ENCODE data around the gene GRPR.
"Not testable (repeated sequence)": the region's sequence is repeated elsewhere in the genome, so short reads cannot be mapped to it uniquely, and the experiment has no call there.

Gene GRPR

DNA sequence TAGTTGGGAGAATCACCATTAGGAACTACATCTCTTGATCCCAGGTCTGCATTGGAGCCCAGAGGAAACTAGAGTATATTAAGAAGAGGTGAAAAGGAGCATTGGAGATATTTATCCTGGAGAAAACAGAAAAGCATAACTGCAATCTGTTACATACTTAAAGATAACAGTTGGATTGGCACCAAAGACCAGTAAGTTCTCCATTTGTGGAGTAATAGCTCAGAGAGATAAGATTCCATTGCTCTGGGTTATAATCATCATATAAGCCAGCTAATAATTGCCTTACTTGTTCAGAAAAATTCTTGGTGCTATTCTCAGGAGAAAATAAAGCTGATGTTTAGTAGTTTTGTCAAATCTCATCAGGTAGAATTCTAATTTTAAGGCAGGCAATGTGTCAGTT is 20.6 kb downstream of the GRPR start:
- no peak overlapping the region for H3K27ac ChIP-seq (ENCODE audit: low read depth, low read length)

DNA sequence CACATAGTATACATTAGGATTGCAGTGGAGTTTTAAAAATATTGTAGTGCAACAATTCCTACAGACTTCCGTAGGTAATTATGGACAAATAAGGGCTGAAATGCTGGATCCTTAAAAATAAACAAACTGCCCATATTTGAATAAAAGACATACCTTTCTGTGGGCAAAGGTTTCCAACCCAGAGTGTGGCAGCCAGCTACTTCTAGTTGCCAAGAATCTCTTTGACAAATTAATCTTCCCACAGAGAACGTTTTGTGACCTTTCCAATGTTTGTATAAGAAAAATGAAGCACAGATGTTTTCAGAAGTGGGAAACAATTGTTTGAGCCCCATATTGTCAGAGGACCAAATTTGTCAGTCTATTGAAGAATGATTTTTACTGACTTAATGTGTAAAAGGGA is 21.1 kb downstream of the GRPR start:
- H2BK120ac ChIP-seq (ENCODE audit: insufficient read depth, low read length, poor library complexity): no peak overlapping the region
- no peak overlapping the region for H2AFZ ChIP-seq (ENCODE audit: insufficient read depth, low read length, poor library complexity)
- no peaks in the 10 kb centered on the region for H3K79me2 ChIP-seq (ENCODE audit: control insufficient read depth, insufficient read depth, low read length, poor library complexity)
- H3K9ac ChIP-seq (ENCODE audit: low read length): no peak overlapping the region
- H3K9me3 ChIP-seq (ENCODE audit: insufficient read depth, low read depth, low read length): no peaks in the 10 kb centered on the region
- no peak overlapping the region for H2BK5ac ChIP-seq (ENCODE audit: low read depth, low read length, poor library complexity)
- no peak overlapping the region for H4K12ac ChIP-seq (ENCODE audit: low read depth, low read length)
- H3K14ac ChIP-seq (ENCODE audit: low read length): no peak overlapping the region
- no peak overlapping the region for H2AK5ac ChIP-seq (ENCODE audit: low read length)
- H3K36me3 ChIP-seq (ENCODE audit: control insufficient read depth in 1 of 2, insufficient read depth in 2 of 2, low read length in 2 of 2): no peaks in the 10 kb centered on the region
- no peak for DNase-seq
- no peak overlapping the region for H3K4ac ChIP-seq (ENCODE audit: low read depth, low read length)
- H3K79me1 ChIP-seq (ENCODE audit: low read length): no peaks in the 10 kb centered on the region
- H2BK12ac ChIP-seq (ENCODE audit: low read length): no peak overlapping the region
- H3K4me3 ChIP-seq (ENCODE audit: low read depth, low read length): no peak overlapping the region
- H3K27me3 ChIP-seq (ENCODE audit: insufficient read depth, low read length): no peaks in the 10 kb centered on the region
- no peak overlapping the region for H3K4me2 ChIP-seq (ENCODE audit: low read length)
- H3K23ac ChIP-seq (ENCODE audit: low read length): no peak overlapping the region
- H3K27ac ChIP-seq (ENCODE audit: low read depth, low read length): no peak overlapping the region
- no peak overlapping the region for H4K8ac ChIP-seq (ENCODE audit: low read depth, low read length)
- H4K91ac ChIP-seq (ENCODE audit: low read depth, low read length): no peak overlapping the region
- no peak overlapping the region for H3K18ac ChIP-seq (ENCODE audit: low read length)
- H3K4me1 ChIP-seq (ENCODE audit: control insufficient read depth in 1 of 2, insufficient read depth in 2 of 2, low read length in 2 of 2): no peaks in the 10 kb centered on the region
- no CpG with 5 or more reads among the region's 2 CpGs for WGBS (ENCODE audit: extremely low coverage, insufficient coverage, insufficient read length)

More for the DNA sequence above, 20.6 kb downstream of the GRPR start:
- no peak overlapping the region for H2AK5ac ChIP-seq (ENCODE audit: low read length)
- H3K36me3 ChIP-seq (ENCODE audit: control insufficient read depth in 1 of 2, insufficient read depth in 2 of 2, low read length in 2 of 2): no peaks in the 10 kb centered on the region
- no peak overlapping the region for H3K23ac ChIP-seq (ENCODE audit: low read length)
- DNase-seq: no peak
- H3K27me3 ChIP-seq (ENCODE audit: insufficient read depth, low read length): no peaks in the 10 kb centered on the region
- no peak overlapping the region for H3K4ac ChIP-seq (ENCODE audit: low read depth, low read length)
- H3K14ac ChIP-seq (ENCODE audit: low read length): no peak overlapping the region
- no peaks in the 10 kb centered on the region for H3K79me1 ChIP-seq (ENCODE audit: low read length)
- H2BK5ac ChIP-seq (ENCODE audit: low read depth, low read length, poor library complexity): no peak overlapping the region
- H3K9ac ChIP-seq (ENCODE audit: low read length): no peak overlapping the region
- H3K18ac ChIP-seq (ENCODE audit: low read length): no peak overlapping the region
- no peak overlapping the region for H4K12ac ChIP-seq (ENCODE audit: low read depth, low read length)
- no peak overlapping the region for H3K4me2 ChIP-seq (ENCODE audit: low read length)
- H2AFZ ChIP-seq (ENCODE audit: insufficient read depth, low read length, poor library complexity): no peak overlapping the region
- H3K4me3 ChIP-seq (ENCODE audit: low read depth, low read length): no peak overlapping the region
- no peak overlapping the region for H2BK120ac ChIP-seq (ENCODE audit: insufficient read depth, low read length, poor library complexity)
- H4K8ac ChIP-seq (ENCODE audit: low read depth, low read length): no peak overlapping the region
- no peaks in the 10 kb centered on the region for H3K4me1 ChIP-seq (ENCODE audit: control insufficient read depth in 1 of 2, insufficient read depth in 2 of 2, low read length in 2 of 2)
- no peaks in the 10 kb centered on the region for H3K79me2 ChIP-seq (ENCODE audit: control insufficient read depth, insufficient read depth, low read length, poor library complexity)
- no peaks in the 10 kb centered on the region for H3K9me3 ChIP-seq (ENCODE audit: insufficient read depth, low read depth, low read length)
- H4K91ac ChIP-seq (ENCODE audit: low read depth, low read length): no peak overlapping the region
- H2BK12ac ChIP-seq (ENCODE audit: low read length): no peak overlapping the region

DNA sequence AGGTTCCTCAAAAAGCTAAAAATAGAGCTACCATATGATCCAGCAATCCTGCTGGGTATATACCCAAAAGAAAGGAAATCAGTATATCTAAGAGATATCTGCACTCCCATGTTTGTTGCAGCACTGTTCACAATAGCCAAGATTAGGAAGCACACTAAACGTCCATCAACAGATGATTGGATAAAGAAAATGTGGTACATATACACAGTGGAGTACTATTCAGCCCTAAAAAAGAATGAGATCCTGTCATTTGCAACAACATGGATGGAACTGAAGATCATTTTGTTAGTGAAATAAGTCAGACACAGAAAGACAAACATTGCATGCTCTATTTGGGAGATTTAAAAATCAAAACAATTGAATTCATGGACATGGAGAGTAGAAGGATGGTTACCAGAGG is 21.7 kb downstream of the GRPR start:
- not testable (repeated sequence) for H3K79me2 ChIP-seq (ENCODE audit: control insufficient read depth, insufficient read depth, low read length, poor library complexity); H3K18ac ChIP-seq (ENCODE audit: low read length); H3K9ac ChIP-seq (ENCODE audit: low read length); H3K4ac ChIP-seq (ENCODE audit: low read depth, low read length); H4K12ac ChIP-seq (ENCODE audit: low read depth, low read length); H3K4me3 ChIP-seq (ENCODE audit: low read depth, low read length); H2BK5ac ChIP-seq (ENCODE audit: low read depth, low read length, poor library complexity); H3K27me3 ChIP-seq (ENCODE audit: insufficient read depth, low read length); H3K79me1 ChIP-seq (ENCODE audit: low read length); H4K8ac ChIP-seq (ENCODE audit: low read depth, low read length); H2AK5ac ChIP-seq (ENCODE audit: low read length); H3K4me1 ChIP-seq (ENCODE audit: control insufficient read depth in 1 of 2, insufficient read depth in 2 of 2, low read length in 2 of 2); H3K27ac ChIP-seq (ENCODE audit: low read depth, low read length); H2AFZ ChIP-seq (ENCODE audit: insufficient read depth, low read length, poor library complexity); H3K23ac ChIP-seq (ENCODE audit: low read length); H3K4me2 ChIP-seq (ENCODE audit: low read length); H3K9me3 ChIP-seq (ENCODE audit: insufficient read depth, low read depth, low read length); H4K91ac ChIP-seq (ENCODE audit: low read depth, low read length); H2BK120ac ChIP-seq (ENCODE audit: insufficient read depth, low read length, poor library complexity); H3K36me3 ChIP-seq (ENCODE audit: control insufficient read depth in 1 of 2, insufficient read depth in 2 of 2, low read length in 2 of 2); H2BK12ac ChIP-seq (ENCODE audit: low read length); DNase-seq; H3K14ac ChIP-seq (ENCODE audit: low read length)
- no CpG with 5 or more reads among the region's 1 CpG for WGBS (ENCODE audit: extremely low coverage, insufficient coverage, insufficient read length)

DNA sequence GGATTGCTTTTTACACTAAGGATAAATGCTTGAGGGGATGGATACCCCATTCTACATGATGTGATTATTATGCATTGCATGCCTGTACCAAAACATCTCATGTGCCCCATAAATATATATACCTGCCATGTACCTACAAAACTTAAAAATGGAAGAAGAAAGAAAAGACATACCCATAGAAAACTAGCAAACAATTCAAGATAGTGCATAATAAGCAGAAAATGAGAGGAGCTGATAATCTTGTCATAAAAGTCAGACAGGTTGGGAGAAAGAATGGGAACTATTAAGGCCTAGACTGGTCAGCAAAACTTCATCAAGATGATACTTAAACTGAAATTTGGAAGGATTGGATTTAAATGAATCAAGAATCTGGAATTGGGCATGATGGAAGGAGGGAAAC is 22.3 kb downstream of the GRPR start:
- no peak overlapping the region for H4K8ac ChIP-seq (ENCODE audit: low read depth, low read length)
- no peak overlapping the region for H2BK5ac ChIP-seq (ENCODE audit: low read depth, low read length, poor library complexity)
- H2AFZ ChIP-seq (ENCODE audit: insufficient read depth, low read length, poor library complexity): no peak overlapping the region
- no peak overlapping the region for H3K14ac ChIP-seq (ENCODE audit: low read length)
- no peak overlapping the region for H2AK5ac ChIP-seq (ENCODE audit: low read length)
- H2BK12ac ChIP-seq (ENCODE audit: low read length): no peak overlapping the region
- no peak overlapping the region for H3K4me2 ChIP-seq (ENCODE audit: low read length)
- no peak overlapping the region for H2BK120ac ChIP-seq (ENCODE audit: insufficient read depth, low read length, poor library complexity)
- H3K9ac ChIP-seq (ENCODE audit: low read length): no peak overlapping the region
- H3K27me3 ChIP-seq (ENCODE audit: insufficient read depth, low read length): no peaks in the 10 kb centered on the region
- H3K27ac ChIP-seq (ENCODE audit: low read depth, low read length): no peak overlapping the region
- H3K18ac ChIP-seq (ENCODE audit: low read length): no peak overlapping the region
- no peak for DNase-seq
- no peak overlapping the region for H4K91ac ChIP-seq (ENCODE audit: low read depth, low read length)
- no peak overlapping the region for H3K23ac ChIP-seq (ENCODE audit: low read length)
- H3K4ac ChIP-seq (ENCODE audit: low read depth, low read length): no peak overlapping the region
- no peak overlapping the region for H3K4me3 ChIP-seq (ENCODE audit: low read depth, low read length)
- no peaks in the 10 kb centered on the region for H3K4me1 ChIP-seq (ENCODE audit: control insufficient read depth in 1 of 2, insufficient read depth in 2 of 2, low read length in 2 of 2)
- no peaks in the 10 kb centered on the region for H3K36me3 ChIP-seq (ENCODE audit: control insufficient read depth in 1 of 2, insufficient read depth in 2 of 2, low read length in 2 of 2)
- H3K9me3 ChIP-seq (ENCODE audit: insufficient read depth, low read depth, low read length): no peaks in the 10 kb centered on the region
- no peaks in the 10 kb centered on the region for H3K79me1 ChIP-seq (ENCODE audit: low read length)
- H4K12ac ChIP-seq (ENCODE audit: low read depth, low read length): no peak overlapping the region
- no peaks in the 10 kb centered on the region for H3K79me2 ChIP-seq (ENCODE audit: control insufficient read depth, insufficient read depth, low read length, poor library complexity)

DNA sequence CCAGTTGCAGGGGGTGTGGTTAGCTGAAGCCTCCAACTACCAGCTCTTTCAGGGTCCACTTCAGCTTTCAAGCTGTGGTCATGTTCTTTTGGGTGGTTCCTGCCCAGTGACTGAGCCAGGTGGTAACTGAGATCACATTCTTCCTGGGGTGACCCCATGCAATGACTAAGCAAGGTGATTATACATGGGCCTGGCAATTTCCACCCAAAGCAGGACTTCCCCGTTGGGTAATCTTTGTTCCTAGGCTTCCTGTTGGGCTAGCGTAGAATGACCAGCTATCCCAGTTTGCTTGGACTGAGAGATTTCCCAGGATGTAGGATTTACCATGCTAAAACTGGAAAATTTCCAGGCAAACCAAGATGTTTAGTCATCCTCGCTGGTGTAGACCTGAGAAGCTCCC is 25.5 kb downstream of the GRPR start:
- H2BK12ac ChIP-seq (ENCODE audit: low read length): no peak overlapping the region
- no peak overlapping the region for H2BK5ac ChIP-seq (ENCODE audit: low read depth, low read length, poor library complexity)
- H3K18ac ChIP-seq (ENCODE audit: low read length): no peak overlapping the region
- H3K79me2 ChIP-seq (ENCODE audit: control insufficient read depth, insufficient read depth, low read length, poor library complexity): no peaks in the 10 kb centered on the region
- H3K9me3 ChIP-seq (ENCODE audit: insufficient read depth, low read depth, low read length): no peaks in the 10 kb centered on the region
- H2BK120ac ChIP-seq (ENCODE audit: insufficient read depth, low read length, poor library complexity): no peak overlapping the region
- H3K4ac ChIP-seq (ENCODE audit: low read depth, low read length): no peak overlapping the region
- no peaks in the 10 kb centered on the region for H3K36me3 ChIP-seq (ENCODE audit: control insufficient read depth in 1 of 2, insufficient read depth in 2 of 2, low read length in 2 of 2)
- H4K8ac ChIP-seq (ENCODE audit: low read depth, low read length): no peak overlapping the region
- no peak overlapping the region for H2AK5ac ChIP-seq (ENCODE audit: low read length)
- H3K23ac ChIP-seq (ENCODE audit: low read length): no peak overlapping the region
- H2AFZ ChIP-seq (ENCODE audit: insufficient read depth, low read length, poor library complexity): no peak overlapping the region
- no peak overlapping the region for H4K12ac ChIP-seq (ENCODE audit: low read depth, low read length)
- H3K14ac ChIP-seq (ENCODE audit: low read length): no peak overlapping the region
- H3K27me3 ChIP-seq (ENCODE audit: insufficient read depth, low read length): no peaks in the 10 kb centered on the region
- no CpG with 5 or more reads among the region's 3 CpGs for WGBS (ENCODE audit: extremely low coverage, insufficient coverage, insufficient read length)
- H3K4me3 ChIP-seq (ENCODE audit: low read depth, low read length): no peak overlapping the region
- no peaks in the 10 kb centered on the region for H3K79me1 ChIP-seq (ENCODE audit: low read length)
- no peak overlapping the region for H4K91ac ChIP-seq (ENCODE audit: low read depth, low read length)
- H3K27ac ChIP-seq (ENCODE audit: low read depth, low read length): no peak overlapping the region
- DNase-seq: no peak
- H3K9ac ChIP-seq (ENCODE audit: low read length): no peak overlapping the region
- no peak overlapping the region for H3K4me2 ChIP-seq (ENCODE audit: low read length)
- no peaks in the 10 kb centered on the region for H3K4me1 ChIP-seq (ENCODE audit: control insufficient read depth in 1 of 2, insufficient read depth in 2 of 2, low read length in 2 of 2)

Data from trophoblast cell (in vitro differentiated cells and primary cell).